Fibroblast of peridontal ligament (primary cell): ENCODE measurements around the gene KIAA0232.
"Not testable (repeated sequence)": the region's sequence is repeated elsewhere in the genome, so short reads cannot be mapped to it uniquely, and the experiment has no call there.

ENCODE experiments used
- DNase-seq: peaks from one replicate; pipeline ENCODE4 v3.0.0-alpha.2; 2010; ENCODE audit errors: extremely low read depth

Gene KIAA0232

GRCh38 chr4:6902318-6903042, 120.0 kb downstream of the KIAA0232 start:
- no peak for DNase-seq

GRCh38 chr4:6905516-6906445, 123.3 kb downstream of the KIAA0232 start:
- no peak for DNase-seq

- DNase-seq, result not testable (repeated sequence)
Observed at GRCh38 chr4:6906486-6906885, 124.0 kb downstream of the KIAA0232 start.

GRCh38 chr4:6907658-6908191, 125.2 kb downstream of the KIAA0232 start:
- DNase-seq, result no peak

GRCh38 chr4:6908432-6909112, 126.0 kb downstream of the KIAA0232 start:
- DNase-seq, result peak; percentile 59

- DNase-seq, result peak; percentile 77
Observed at GRCh38 chr4:6909113-6909969, 126.8 kb downstream of the KIAA0232 start, which contains the start of gene TBC1D14. TSS of gene TBC1D14 (plus strand) at chr4:6909826. CDS start at chr4:6923390, 13,564 bp downstream.

- no peak for DNase-seq
Observed at GRCh38 chr4:6909970-6910339, 127.4 kb downstream of the KIAA0232 start.

GRCh38 chr4:6910340-6910959, 127.9 kb downstream of the KIAA0232 start:
- no peak for DNase-seq

GRCh38 chr4:6910960-6911874, 128.7 kb downstream of the KIAA0232 start:
- no peak for DNase-seq

- not testable (repeated sequence) for DNase-seq
Observed at GRCh38 chr4:6911917-6912316, 129.4 kb downstream of the KIAA0232 start.

- DNase-seq, result no peak
Observed at GRCh38 chr4:6912441-6912840, 129.9 kb downstream of the KIAA0232 start.

- DNase-seq, result no peak
Observed at GRCh38 chr4:6913350-6913905, 130.9 kb downstream of the KIAA0232 start.

- no peak for DNase-seq
Observed at GRCh38 chr4:6914448-6914847, 131.9 kb downstream of the KIAA0232 start.

GRCh38 chr4:6915041-6916005, 132.8 kb downstream of the KIAA0232 start:
- DNase-seq, result no peak

GRCh38 chr4:6916069-6916586, 133.6 kb downstream of the KIAA0232 start:
- no peak for DNase-seq

- no peak for DNase-seq
Observed at GRCh38 chr4:6916587-6917460, 134.3 kb downstream of the KIAA0232 start.
